KMS-11 (cell line): Measurements from ENCODE around the gene MYD88.

ENCODE experiments used
- H2AFZ ChIP-seq: fragments of 200-600 bp; sonication (generic); 2 replicates; pipeline ENCODE4 v1.6.1; 2016; ENCODE audit warnings: antibody characterized with exemption, mixed run types, low read depth
- H3K27ac ChIP-seq: fragments of 200-600 bp; sonication (generic); 2 replicates; pipeline ENCODE4 v1.6.1; 2016; ENCODE audit warnings: mild to moderate bottlenecking, mixed run types
- H3K27me3 ChIP-seq: fragments of 200-600 bp; sonication (generic); 2 replicates; pipeline ENCODE4 v1.6.1; 2017; ENCODE audit warnings: mild to moderate bottlenecking, low read depth, mixed run types, moderate library complexity; ENCODE audit not compliant: insufficient read depth
- H3K36me3 ChIP-seq: fragments of 200-600 bp; sonication (generic); 2 replicates; pipeline ENCODE4 v1.6.1; 2017; ENCODE audit warnings: mild to moderate bottlenecking, mixed run types; ENCODE audit not compliant: insufficient read depth
- H3K4me1 ChIP-seq: fragments of 200-600 bp; sonication (generic); 2 replicates; pipeline ENCODE4 v1.6.1; 2016; ENCODE audit warnings: mild to moderate bottlenecking, low read depth, mixed run types; ENCODE audit not compliant: poor library complexity, severe bottlenecking
- H3K4me2 ChIP-seq: fragments of 200-600 bp; sonication (generic); 2 replicates; pipeline ENCODE4 v1.7.0; 2016; ENCODE audit warnings: mild to moderate bottlenecking, mixed run types
- H3K4me3 ChIP-seq: fragments of 200-600 bp; sonication (generic); IDR thresholded peaks from 2 replicates; pipeline ENCODE4 v1.6.1; 2017; ENCODE audit warnings: low read depth, low read length, mixed read lengths; ENCODE audit not compliant: insufficient read depth
- H3K79me2 ChIP-seq: fragments of 200-600 bp; sonication (generic); 2 replicates; pipeline ENCODE4 v1.6.1; 2016; ENCODE audit warnings: low read depth, mixed run types; ENCODE audit not compliant: insufficient read depth
- H3K9ac ChIP-seq: fragments of 200-600 bp; sonication (generic); 2 replicates; pipeline ENCODE4 v1.6.1; 2016; ENCODE audit warnings: mild to moderate bottlenecking, mixed run types
- H4K20me1 ChIP-seq: fragments of 200-600 bp; sonication (generic); 2 replicates; pipeline ENCODE4 v1.6.1; 2016; ENCODE audit warnings: mild to moderate bottlenecking, mixed run types; ENCODE audit not compliant: insufficient read depth
- CTCF ChIP-seq: fragments of 200-600 bp; sonication (generic); conservative IDR thresholded peaks from 2 replicates; pipeline ENCODE4 v1.6.1; 2017; ENCODE audit warnings: low read depth, mild to moderate bottlenecking, antibody characterized with exemption, low read length, moderate library complexity, mixed read lengths

Gene MYD88

GRCh38 chr3:38111201-38111600 lies 27.3 kb upstream of the MYD88 start:
- Histone ChIP-seq H2AFZ (no peak overlapping the region), H3K79me2 (no peaks in the 10 kb centered on the region), H4K20me1 (no peaks in the 10 kb centered on the region), H3K4me3 (no peak overlapping the region), H3K36me3 (no peaks in the 10 kb centered on the region), H3K27ac (no peak overlapping the region), H3K27me3 (no peaks in the 10 kb centered on the region), H3K4me1 (no peaks in the 10 kb centered on the region), H3K4me2 (no peak overlapping the region), H3K9ac (no peak overlapping the region)
- TF ChIP-seq CTCF: no peak

- no peak overlapping the region for H3K4me2 ChIP-seq
- no peaks in the 10 kb centered on the region for H3K36me3 ChIP-seq
- no peaks in the 10 kb centered on the region for H3K4me1 ChIP-seq
- no peak for TF ChIP-seq CTCF
- H3K27me3 ChIP-seq: no peaks in the 10 kb centered on the region
- no peak overlapping the region for H3K9ac ChIP-seq
- no peaks in the 10 kb centered on the region for H4K20me1 ChIP-seq
- H3K27ac ChIP-seq: no peak overlapping the region
- no peak overlapping the region for H3K4me3 ChIP-seq
- no peak overlapping the region for H2AFZ ChIP-seq
- H3K79me2 ChIP-seq: no peaks in the 10 kb centered on the region
Observed at GRCh38 chr3:38111696-38112377, 26.6 kb upstream of the MYD88 start.

- Histone ChIP-seq H4K20me1 (no peaks in the 10 kb centered on the region), H2AFZ (no peak overlapping the region), H3K27me3 (no peaks in the 10 kb centered on the region), H3K36me3 (no peaks in the 10 kb centered on the region), H3K9ac (no peak overlapping the region), H3K4me1 (no peaks in the 10 kb centered on the region), H3K4me3 (no peak overlapping the region), H3K4me2 (no peak overlapping the region), H3K79me2 (no peaks in the 10 kb centered on the region), H3K27ac (no peak overlapping the region)
- no peak for TF ChIP-seq CTCF
Observed at GRCh38 chr3:38112378-38112761, 26.1 kb upstream of the MYD88 start.

- Histone ChIP-seq H3K4me3 (no peak overlapping the region), H3K27ac (no peak overlapping the region), H3K36me3 (no peaks in the 10 kb centered on the region), H3K4me1 (no peaks in the 10 kb centered on the region), H3K27me3 (no peaks in the 10 kb centered on the region), H3K79me2 (no peaks in the 10 kb centered on the region), H4K20me1 (no peaks in the 10 kb centered on the region), H3K4me2 (no peak overlapping the region), H3K9ac (no peak overlapping the region), H2AFZ (no peak overlapping the region)
- TF ChIP-seq CTCF: no peak
Observed at GRCh38 chr3:38114052-38114874, 24.2 kb upstream of the MYD88 start.
